Vagina (tissue), 2 donors: ENCODE measurements around the gene TRIP4. TPM values are rescaled to one million over a fixed set of nuclear protein-coding genes. Genes with fewer than 3 reads are reported as not detected.

Experiments
- DNase-seq, 2 donors: peaks; one replicate each; pipeline ENCODE4 v3.0.0-alpha.2; 2017; ENCODE audit errors: extremely low spot score in 2 of 2
- H3K27ac ChIP-seq: fragments of 200-600 bp; sonication (generic); one replicate; pipeline ENCODE4 v1.5.1; 2019
- H3K27me3 ChIP-seq: fragments of 200-600 bp; sonication (generic); one replicate; pipeline ENCODE4 v1.5.1; 2019
- H3K36me3 ChIP-seq, 2 donors: fragments of 200-600 bp; sonication (generic); one replicate each; pipeline ENCODE4 v1.5.1; 2017 to 2019
- H3K4me1 ChIP-seq: fragments of 200-600 bp; sonication (generic); one replicate; pipeline ENCODE4 v1.5.1; 2019
- H3K4me3 ChIP-seq, 2 donors: fragments of 200-600 bp; sonication (generic); 1 replicate in 1 of 2; 2 replicates in 1 of 2; pipeline ENCODE4 v1.5.1; 2016 to 2019
- H3K9me3 ChIP-seq: fragments of 200-600 bp; sonication (generic); one replicate; pipeline ENCODE4 v1.5.1; 2019
- CTCF ChIP-seq, 3 experiments: fragments of 450-650 bp in 2 of 3; fragments of 200-600 bp in 1 of 3; sonication (generic) in 1 of 3; IDR thresholded peaks; one replicate each; pipeline ENCODE4 v1.5.1; 2017 to 2019; ENCODE audit warnings: antibody characterized with exemption in 3 of 3, mild to moderate bottlenecking in 2 of 3, moderate library complexity in 2 of 3
- POLR2A ChIP-seq, 2 donors: fragments of 450-650 bp; IDR thresholded peaks; one replicate each; pipeline ENCODE4 v1.6.1; 2017; ENCODE audit warnings: antibody characterized with exemption in 2 of 2, mild to moderate bottlenecking in 2 of 2, moderate library complexity in 2 of 2
- POLR2AphosphoS5 ChIP-seq, 2 donors: sonication (generic); formaldehyde crosslinking; IDR thresholded peaks; one replicate each; pipeline ENCODE4 v1.9.0; 2017; ENCODE audit warnings: antibody characterized with exemption in 2 of 2, mild to moderate bottlenecking in 2 of 2, low read depth in 1 of 2; ENCODE audit not compliant: insufficient read depth in 1 of 2
- intact Hi-C: fragments of 100-400 bp; cut with DNase I; formaldehyde crosslinking; loops from one replicate; pipeline ENCODE4 v1.15.1; 2023
- total RNA-seq: library from RNA; depleted of rRNA; stranded (reverse); fragments of >200 nt; gene quantifications from one replicate; pipeline ENCODE4 v1.2.3, GENCODE V29; 2016

The TRIP4 gene
- total RNA-seq, 1 donor from 2014 or later: 22.3 TPM

GRCh38 chr15:64437982-64438381 is 50.3 kb downstream of the TRIP4 start:
- no peaks in the 10 kb centered on the region for H3K27me3 ChIP-seq
- H3K9me3 ChIP-seq: no peaks in the 10 kb centered on the region
- no peak overlapping the region for H3K4me3 ChIP-seq
- no peak for DNase-seq
- peaks cover 0 to 5% of the 10 kb centered on the region in 2 donors for H3K36me3 ChIP-seq
- no peak for TF ChIP-seq POLR2A (IDR thresholded peaks at IDR 0.05)
- no peak for TF ChIP-seq CTCF (IDR thresholded peaks at IDR 0.05)
- no peak for TF ChIP-seq POLR2AphosphoS5 (IDR thresholded peaks at IDR 0.05; ENCODE audit: insufficient read depth in 1 of 2, low read depth in 1 of 2)
- H3K27ac ChIP-seq: no peak overlapping the region
- H3K4me1 ChIP-seq: no peaks in the 10 kb centered on the region
- intact Hi-C loops: loop anchor here (10.0 kb wide), 1 partner anchor 227 kb away; no protein-coding TSS in a partner anchor

- intact Hi-C loops: loop anchor here (10.0 kb wide), 1 partner anchor 226 kb away; no protein-coding TSS in a partner anchor
- H3K27ac ChIP-seq: no peak overlapping the region
These were observed 51.2 kb downstream of the TRIP4 start for GRCh38 chr15:64438653-64439447.

GRCh38 chr15:64441852-64442251 is 54.2 kb downstream of the TRIP4 start:
- H3K36me3 ChIP-seq: no peaks in the 10 kb centered on the region
- TF ChIP-seq CTCF (IDR thresholded peaks at IDR 0.05) (no peak), POLR2A (IDR thresholded peaks at IDR 0.05) (no peak), POLR2AphosphoS5 (IDR thresholded peaks at IDR 0.05; ENCODE audit: insufficient read depth in 1 of 2, low read depth in 1 of 2) (no peak)
- H3K27ac ChIP-seq: no peak overlapping the region
- intact Hi-C loops: no loop called here
- no peaks in the 10 kb centered on the region for H3K9me3 ChIP-seq
- H3K4me3 ChIP-seq: no peak overlapping the region
- H3K27me3 ChIP-seq: no peaks in the 10 kb centered on the region
- peaks cover 17% of the 10 kb centered on the region for H3K4me1 ChIP-seq
- DNase-seq: no peak

More at GRCh38 chr15:64438653-64439447, 51.2 kb downstream of the TRIP4 start:
- peaks cover 8% of the 10 kb centered on the region for H3K4me1 ChIP-seq
- no peaks in the 10 kb centered on the region for H3K36me3 ChIP-seq
- no peaks in the 10 kb centered on the region for H3K9me3 ChIP-seq
- no peak overlapping the region for H3K4me3 ChIP-seq
- TF ChIP-seq POLR2A (IDR thresholded peaks at IDR 0.05): no peak
- no peak for TF ChIP-seq CTCF (IDR thresholded peaks at IDR 0.05)
- no peak for TF ChIP-seq POLR2AphosphoS5 (IDR thresholded peaks at IDR 0.05; ENCODE audit: insufficient read depth in 1 of 2, low read depth in 1 of 2)
- DNase-seq: no peak
- no peaks in the 10 kb centered on the region for H3K27me3 ChIP-seq

GRCh38 chr15:64443016-64443415 is 55.4 kb downstream of the TRIP4 start:
- H3K4me1 ChIP-seq: peaks cover 17% of the 10 kb centered on the region
- intact Hi-C loops: no loop called here
- peak overlapping the region; percentile 38 for H3K27ac ChIP-seq

More at GRCh38 chr15:64443016-64443415, 55.4 kb downstream of the TRIP4 start:
- no peak for DNase-seq
- Histone ChIP-seq H3K4me3 (no peak overlapping the region), H3K27me3 (no peaks in the 10 kb centered on the region), H3K9me3 (no peaks in the 10 kb centered on the region), H3K36me3 (peaks cover 0 to 10% of the 10 kb centered on the region in 2 donors)
- TF ChIP-seq POLR2A (IDR thresholded peaks at IDR 0.05): no peak
- no peak for TF ChIP-seq CTCF (IDR thresholded peaks at IDR 0.05)
- TF ChIP-seq POLR2AphosphoS5 (IDR thresholded peaks at IDR 0.05; ENCODE audit: insufficient read depth in 1 of 2, low read depth in 1 of 2): no peak
